HG03103 (cell line): ENCODE results near the gene MAD1L1.

ENCODE experiments used
- ATAC-seq: cut with Tn5 transposase; IDR thresholded peaks from one replicate; pipeline ENCODE4 v1.9.1; 2021; ENCODE audit warnings: low read depth; ENCODE audit not compliant: unreplicated experiment

MAD1L1 gene

GRCh38 chr7:2220030-2220429 is 12.7 kb downstream of the MAD1L1 start:
- ATAC-seq, result no peak

- ATAC-seq, result no peak
Measured at GRCh38 chr7:2219606-2220005, 13.1 kb downstream of the MAD1L1 start.

GRCh38 chr7:2219136-2219535 is 13.6 kb downstream of the MAD1L1 start:
- no peak for ATAC-seq

GRCh38 chr7:2218444-2218785 is 14.3 kb downstream of the MAD1L1 start:
- no peak for ATAC-seq

GRCh38 chr7:2217716-2218443 is 14.9 kb downstream of the MAD1L1 start:
- no peak for ATAC-seq

- ATAC-seq, result no peak
Measured at GRCh38 chr7:2217206-2217605, 15.5 kb downstream of the MAD1L1 start.

- no peak for ATAC-seq
Measured at GRCh38 chr7:2215851-2216250, 16.9 kb downstream of the MAD1L1 start.

- no peak for ATAC-seq
Measured at GRCh38 chr7:2214636-2215035, 18.1 kb downstream of the MAD1L1 start.

GRCh38 chr7:2213551-2214215 is 19.1 kb downstream of the MAD1L1 start:
- no peak for ATAC-seq

- ATAC-seq, result no peak
Measured at GRCh38 chr7:2212906-2213305, 19.8 kb downstream of the MAD1L1 start.

GRCh38 chr7:2211926-2212325 is 20.8 kb downstream of the MAD1L1 start:
- no peak for ATAC-seq

- no peak for ATAC-seq
Measured at GRCh38 chr7:2211259-2211880, 21.4 kb downstream of the MAD1L1 start.

GRCh38 chr7:2210551-2211258 is 22.0 kb downstream of the MAD1L1 start:
- ATAC-seq, result no peak

- ATAC-seq, result no peak
Measured at GRCh38 chr7:2209961-2210323, 22.8 kb downstream of the MAD1L1 start.

GRCh38 chr7:2209146-2209960 is 23.4 kb downstream of the MAD1L1 start:
- ATAC-seq, result peak; percentile 51

GRCh38 chr7:2208712-2209111 is 24.0 kb downstream of the MAD1L1 start:
- ATAC-seq, result no peak

GRCh38 chr7:2205036-2205780 is 27.5 kb downstream of the MAD1L1 start:
- ATAC-seq, result no peak

- ATAC-seq, result no peak
Measured at GRCh38 chr7:2204446-2204845, 28.3 kb downstream of the MAD1L1 start.

- no peak for ATAC-seq
Measured at GRCh38 chr7:2203766-2204300, 28.9 kb downstream of the MAD1L1 start.
